Neuronal stem cell (in vitro differentiated cells): Measurements from ENCODE around the gene MAD1L1.

Experiments
- DNase-seq: peaks from one replicate; pipeline ENCODE4 v3.0.0-alpha.2; 2013; ENCODE audit warnings: low spot score
- H2AFZ ChIP-seq: one replicate; pipeline ENCODE4 v1.6.1; 2013; ENCODE audit warnings: mild to moderate bottlenecking, low read length, inconsistent platforms
- H2AK5ac ChIP-seq: 2 replicates; pipeline ENCODE4 v1.6.1; 2013; ENCODE audit warnings: low read depth, mild to moderate bottlenecking, inconsistent platforms, low read length, moderate library complexity, mixed read lengths
- H2BK120ac ChIP-seq: 2 replicates; pipeline ENCODE4 v1.6.1; 2013; ENCODE audit warnings: low read depth, mild to moderate bottlenecking, inconsistent platforms, low read length, moderate library complexity, mixed read lengths
- H2BK12ac ChIP-seq: one replicate; pipeline ENCODE4 v1.6.1; 2013; ENCODE audit warnings: low read length, inconsistent platforms
- H2BK15ac ChIP-seq: 2 replicates; pipeline ENCODE4 v1.6.1; 2013; ENCODE audit warnings: mild to moderate bottlenecking, low read length, inconsistent platforms, mixed read lengths
- H2BK5ac ChIP-seq: one replicate; pipeline ENCODE4 v1.6.1; 2013; ENCODE audit warnings: inconsistent platforms, mild to moderate bottlenecking, low read length, moderate library complexity
- H3K14ac ChIP-seq: one replicate; pipeline ENCODE4 v1.6.1; 2013; ENCODE audit warnings: low read length, inconsistent platforms
- H3K18ac ChIP-seq: 2 replicates; pipeline ENCODE4 v1.6.1; 2013; ENCODE audit warnings: low read length, inconsistent platforms
- H3K23ac ChIP-seq: 2 replicates; pipeline ENCODE4 v1.6.1; 2013; ENCODE audit warnings: low read depth, mild to moderate bottlenecking, mixed read lengths, low read length, inconsistent platforms; ENCODE audit not compliant: poor library complexity
- H3K27ac ChIP-seq: replicated peaks from 3 replicates; pipeline ENCODE4 v1.5.1; 2013; ENCODE audit warnings: low read length, inconsistent platforms
- H3K27me3 ChIP-seq, 3 experiments: 2 replicates each; pipeline ENCODE4 v1.6.1; 2013; ENCODE audit warnings: low read length in 3 of 3, mild to moderate bottlenecking in 2 of 3, inconsistent platforms in 1 of 3, low read depth in 1 of 3, mixed read lengths in 1 of 3, moderate library complexity in 1 of 3; ENCODE audit not compliant: control insufficient read depth in 3 of 3, insufficient read depth in 3 of 3
- H3K36me3 ChIP-seq, 2 donors: replicated peaks in 1 of 2; 2 replicates each; pipeline ENCODE4 v1.6.1; 2013; ENCODE audit warnings: low read length in 2 of 2; ENCODE audit not compliant: control insufficient read depth in 2 of 2, insufficient read depth in 2 of 2
- H3K4ac ChIP-seq: 2 replicates; pipeline ENCODE4 v1.6.1; 2013; ENCODE audit warnings: inconsistent platforms, mild to moderate bottlenecking, low read length, moderate library complexity
- H3K4me1 ChIP-seq, 2 donors: 1 replicate in 1 of 2; 2 replicates in 1 of 2; pipeline ENCODE4 v1.6.1; 2013; ENCODE audit warnings: low read length in 2 of 2, low read depth in 1 of 2; ENCODE audit not compliant: control insufficient read depth in 2 of 2, insufficient read depth in 1 of 2
- H3K4me2 ChIP-seq: one replicate; pipeline ENCODE4 v1.6.1; 2013; ENCODE audit warnings: mild to moderate bottlenecking, low read length, inconsistent platforms; ENCODE audit not compliant: insufficient read depth, poor library complexity, severe bottlenecking
- H3K4me3 ChIP-seq, 2 donors: 2 replicates each; pipeline ENCODE4 v1.5.1; 2013; ENCODE audit warnings: low read length in 2 of 2, mild to moderate bottlenecking in 2 of 2, inconsistent platforms in 1 of 2, moderate library complexity in 1 of 2
- H3K79me1 ChIP-seq: one replicate; pipeline ENCODE4 v1.6.1; 2013; ENCODE audit warnings: low read depth, mild to moderate bottlenecking, inconsistent platforms, low read length, moderate library complexity
- H3K9ac ChIP-seq: one replicate; pipeline ENCODE4 v1.6.1; 2013; ENCODE audit warnings: mild to moderate bottlenecking, low read depth, low read length, inconsistent platforms; ENCODE audit not compliant: poor library complexity
- H3K9me3 ChIP-seq, 2 donors: replicated peaks in 1 of 2; 2 replicates each; pipeline versions ENCODE3 to v1.6.1; 2013; ENCODE audit warnings: low read length in 2 of 2, mild to moderate bottlenecking in 2 of 2, inconsistent platforms in 1 of 2, low read depth in 1 of 2, mixed read lengths in 1 of 2, moderate library complexity in 1 of 2; ENCODE audit not compliant: control insufficient read depth in 2 of 2, insufficient read depth in 1 of 2
- H4K8ac ChIP-seq: one replicate; pipeline ENCODE4 v1.6.1; 2013; ENCODE audit warnings: low read depth, mild to moderate bottlenecking, inconsistent platforms, low read length, moderate library complexity
- H4K91ac ChIP-seq: one replicate; pipeline ENCODE4 v1.6.1; 2013; ENCODE audit warnings: low read length, low read depth, mild to moderate bottlenecking, inconsistent platforms; ENCODE audit not compliant: poor library complexity
- WGBS, 2 donors: extraction: QIAGEN DNeasy Blood & Tissue Kit; methylation state at CpG; one replicate each; pipeline ENCODE4 v1.1.7; 2013; ENCODE audit warnings: missing lambda C conversion rate in 2 of 2, mixed read lengths in 1 of 2; ENCODE audit not compliant: insufficient read length in 2 of 2, insufficient replicate concordance in 1 of 2; ENCODE audit errors: extremely low coverage in 2 of 2; 5-methylcytosine and 5-hydroxymethylcytosine counted together

Gene MAD1L1

GRCh38 chr7:1911571-1911970 lies 321.2 kb downstream of the MAD1L1 start:
- Histone ChIP-seq H2BK5ac (no peak overlapping the region), H3K27ac (no peak overlapping the region), H2BK120ac (no peak overlapping the region), H3K4me2 (no peak overlapping the region), H3K14ac (no peak overlapping the region), H3K27me3 (no peaks in the 10 kb centered on the region), H2BK15ac (no peak overlapping the region), H4K8ac (no peak overlapping the region), H3K9ac (no peak overlapping the region), H3K4ac (no peak overlapping the region), H3K18ac (no peak overlapping the region), H3K36me3 (no peaks in the 10 kb centered on the region), H3K79me1 (peaks cover 14% of the 10 kb centered on the region), H2BK12ac (no peak overlapping the region), H2AK5ac (no peak overlapping the region), H3K9me3 (no peaks in the 10 kb centered on the region), H2AFZ (no peak overlapping the region), H4K91ac (no peak overlapping the region), H3K4me3 (no peak overlapping the region), H3K4me1 (peaks cover 0 to 2% of the 10 kb centered on the region in 2 donors), H3K23ac (no peak overlapping the region)
- WGBS, 2 donors, result no CpG with 5 or more reads among the region's 14 CpGs
- no peak for DNase-seq

DNA sequence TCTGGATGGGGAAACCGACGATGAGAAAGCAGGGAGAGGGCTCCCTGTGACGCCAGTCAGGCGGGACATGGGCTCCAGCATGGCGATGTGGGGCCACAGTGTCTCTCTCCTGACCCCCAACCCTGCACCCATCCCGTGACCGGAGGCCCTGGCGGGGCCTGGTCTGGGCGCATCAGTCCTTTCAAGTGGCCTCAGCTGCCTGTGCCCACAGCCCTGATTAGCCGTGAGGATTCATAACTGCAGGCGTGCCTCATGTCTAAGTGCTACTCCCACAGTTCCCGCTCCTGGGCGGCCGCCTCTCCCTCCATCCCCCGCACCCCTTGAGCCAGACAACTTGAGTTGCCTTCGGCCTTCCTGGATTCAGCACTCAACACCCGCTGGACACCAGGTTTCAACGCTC lies 321.9 kb downstream of the MAD1L1 start:
- peak overlapping the region; percentile 56 for H2AK5ac ChIP-seq
- H3K4me2 ChIP-seq, result no peak overlapping the region
- no peak for DNase-seq
- H4K91ac ChIP-seq, result no peak overlapping the region
- no peak overlapping the region for H3K4ac ChIP-seq
- H3K18ac ChIP-seq, result peak overlapping the region; percentile 80
- no peak overlapping the region for H2BK15ac ChIP-seq
- H2BK12ac ChIP-seq, result no peak overlapping the region
- H3K23ac ChIP-seq, result no peak overlapping the region
- no peak overlapping the region for H3K9ac ChIP-seq
- no peak overlapping the region for H4K8ac ChIP-seq
- H3K27ac ChIP-seq, result no peak overlapping the region
- H3K79me1 ChIP-seq, result peaks cover 14% of the 10 kb centered on the region
- H3K14ac ChIP-seq, result no peak overlapping the region
- H2BK5ac ChIP-seq, result no peak overlapping the region
- H3K4me1 ChIP-seq, result peaks cover 0 to 2% of the 10 kb centered on the region in 2 donors
- no peak overlapping the region for H2BK120ac ChIP-seq
- H2AFZ ChIP-seq, result no peak overlapping the region
- no peaks in the 10 kb centered on the region for H3K36me3 ChIP-seq
- H3K27me3 ChIP-seq, result no peaks in the 10 kb centered on the region
- no CpG with 5 or more reads among the region's 18 CpGs for WGBS, 2 donors
- H3K4me3 ChIP-seq, result no peak overlapping the region
- no peaks in the 10 kb centered on the region for H3K9me3 ChIP-seq

GRCh38 chr7:1910081-1910685 lies 322.6 kb downstream of the MAD1L1 start:
- Histone ChIP-seq H3K18ac (peak overlapping the region; percentile 80), H3K9ac (no peak overlapping the region), H2BK12ac (no peak overlapping the region), H3K79me1 (peaks cover 10% of the 10 kb centered on the region), H3K14ac (peak overlapping the region; percentile 71), H2AK5ac (no peak overlapping the region), H4K8ac (no peak overlapping the region), H2BK15ac (no peak overlapping the region), H3K27ac (no peak overlapping the region), H3K4ac (no peak overlapping the region), H3K27me3 (no peaks in the 10 kb centered on the region), H2AFZ (no peak overlapping the region), H2BK5ac (peak overlapping the region; percentile 66), H4K91ac (no peak overlapping the region), H3K9me3 (no peaks in the 10 kb centered on the region), H3K23ac (peak overlapping the region; percentile 20), H3K4me1 (peaks cover 0 to 2% of the 10 kb centered on the region in 2 donors), H3K4me3 (no peak overlapping the region), H3K4me2 (no peak overlapping the region), H3K36me3 (no peaks in the 10 kb centered on the region), H2BK120ac (no peak overlapping the region)
- DNase-seq, result no peak
- WGBS, 2 donors, result no CpG with 5 or more reads among the region's 26 CpGs

DNA sequence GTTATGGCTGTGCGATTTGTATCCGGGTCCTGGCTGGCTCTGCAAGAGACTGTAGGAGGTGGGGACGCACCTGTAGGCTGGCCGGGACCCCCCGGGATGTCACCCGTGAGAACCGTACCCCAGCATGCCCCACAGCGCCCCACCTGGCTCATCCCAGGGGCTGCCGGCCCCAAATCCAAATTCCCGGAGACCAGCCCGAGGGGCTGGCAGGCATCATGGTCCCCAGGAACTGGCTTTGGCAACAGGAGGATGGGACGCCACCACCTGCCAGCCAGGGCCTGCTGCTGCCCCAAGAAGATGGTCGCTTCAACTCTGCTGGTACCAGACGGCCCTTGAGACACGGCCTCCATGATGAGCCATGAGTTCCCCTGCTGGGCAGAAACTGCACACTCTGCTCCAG lies 323.3 kb downstream of the MAD1L1 start:
- no peak overlapping the region for H3K4ac ChIP-seq
- peak overlapping the region; percentile 38 for H3K14ac ChIP-seq
- no peak overlapping the region for H2BK120ac ChIP-seq
- no peak overlapping the region for H4K91ac ChIP-seq
- H4K8ac ChIP-seq, result peak overlapping the region; percentile 3
- H3K4me1 ChIP-seq, result peaks cover 0 to 2% of the 10 kb centered on the region in 2 donors
- no peak overlapping the region for H2AK5ac ChIP-seq
- H3K79me1 ChIP-seq, result peaks cover 10% of the 10 kb centered on the region
- no peak overlapping the region for H3K9ac ChIP-seq
- H3K4me3 ChIP-seq, result no peak overlapping the region
- no peaks in the 10 kb centered on the region for H3K27me3 ChIP-seq
- no peak overlapping the region for H3K27ac ChIP-seq
- H2AFZ ChIP-seq, result no peak overlapping the region
- no peak overlapping the region for H2BK15ac ChIP-seq
- no peak overlapping the region for H3K4me2 ChIP-seq
- no peak overlapping the region for H2BK12ac ChIP-seq
- no CpG with 5 or more reads among the region's 15 CpGs for WGBS, 2 donors
- H2BK5ac ChIP-seq, result peak overlapping the region; percentile 66
- H3K23ac ChIP-seq, result peak overlapping the region; percentile 65
- H3K18ac ChIP-seq, result no peak overlapping the region
- DNase-seq, result no peak
- H3K9me3 ChIP-seq, result no peaks in the 10 kb centered on the region
- H3K36me3 ChIP-seq, result no peaks in the 10 kb centered on the region
